Measurements from ENCODE around the gene ORC6.
"Not testable (repeated sequence)": the region's sequence is repeated elsewhere in the genome, so short reads cannot be mapped to it uniquely, and the experiment has no call there.

The ORC6 gene

GRCh38 chr16:46689365-46690280 lies at the start of gene ORC6:
Gene ORC6, plus strand, starts transcription at chr16:46689659. Its CDS starts 47 bp downstream, at chr16:46689706.
- DNase-seq (ENCODE audit: low spot score): peak; percentile 84

GRCh38 chr16:46648656-46649055 lies 40.8 kb upstream of the ORC6 start:
- no peak for DNase-seq (ENCODE audit: low spot score)

GRCh38 chr16:46649588-46650253 lies 39.7 kb upstream of the ORC6 start:
- DNase-seq (ENCODE audit: low spot score): no peak

- DNase-seq (ENCODE audit: low spot score): no peak
These were observed 39.2 kb upstream of the ORC6 start for GRCh38 chr16:46650254-46650623.

GRCh38 chr16:46651305-46651704 lies 38.2 kb upstream of the ORC6 start:
- DNase-seq (ENCODE audit: low spot score): no peak

DNA sequence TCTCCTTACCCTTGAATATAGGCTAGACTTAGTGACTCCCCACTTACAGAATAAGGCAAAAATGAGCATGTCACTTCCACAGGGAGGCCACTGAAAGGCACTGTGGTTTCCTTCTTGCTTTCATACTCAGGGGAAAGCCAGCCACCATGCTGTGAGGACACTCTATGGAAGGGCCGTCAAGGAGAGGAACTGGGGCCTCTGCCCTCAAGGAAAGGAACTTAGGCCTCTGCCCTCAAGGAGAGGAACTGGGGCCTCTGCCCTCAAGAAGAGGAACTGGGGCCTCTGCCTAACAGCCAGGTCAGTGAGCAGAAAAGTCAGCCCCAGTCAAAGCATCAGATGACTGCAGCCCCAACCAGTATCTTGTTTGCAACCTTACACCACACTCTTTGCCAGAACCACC lies 30.5 kb upstream of the ORC6 start:
- no peak for DNase-seq (ENCODE audit: low spot score)

- DNase-seq (ENCODE audit: low spot score): no peak
These were observed 27.3 kb upstream of the ORC6 start for GRCh38 chr16:46662123-46662522.

DNA sequence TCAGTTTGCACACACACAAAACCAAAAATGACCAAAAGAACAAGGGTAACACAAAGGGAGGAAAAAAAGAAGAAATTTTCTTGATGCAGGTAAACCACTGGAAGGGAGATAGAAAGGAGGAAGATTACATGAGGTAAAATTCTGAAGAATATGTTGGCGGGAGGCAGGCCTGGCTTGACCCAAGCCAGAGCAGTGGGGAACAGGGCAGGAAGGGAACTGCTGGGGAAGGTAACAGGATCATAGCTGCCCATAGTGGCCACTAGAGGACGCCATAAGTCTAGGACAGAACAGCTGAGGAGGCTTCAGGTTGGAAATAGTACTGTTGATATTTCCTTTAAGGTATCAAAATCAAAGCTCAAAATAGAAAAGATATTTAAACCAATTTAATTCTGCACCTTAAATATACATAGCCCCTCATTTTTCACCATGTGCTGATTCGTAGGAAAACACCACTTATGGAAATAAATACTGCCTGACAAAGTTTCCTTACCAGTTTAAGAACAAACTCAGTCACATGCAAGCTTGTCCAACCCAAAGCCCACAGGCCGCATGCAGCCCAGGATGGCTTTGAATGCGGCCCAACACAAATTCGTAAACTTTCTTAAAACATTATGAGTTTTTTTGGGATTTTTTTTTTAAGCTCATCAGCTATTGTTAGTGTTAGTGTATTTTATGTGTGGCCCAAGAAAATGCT lies 16.0 kb upstream of the ORC6 start:
- peak; percentile 47 for DNase-seq (ENCODE audit: low spot score)

DNA sequence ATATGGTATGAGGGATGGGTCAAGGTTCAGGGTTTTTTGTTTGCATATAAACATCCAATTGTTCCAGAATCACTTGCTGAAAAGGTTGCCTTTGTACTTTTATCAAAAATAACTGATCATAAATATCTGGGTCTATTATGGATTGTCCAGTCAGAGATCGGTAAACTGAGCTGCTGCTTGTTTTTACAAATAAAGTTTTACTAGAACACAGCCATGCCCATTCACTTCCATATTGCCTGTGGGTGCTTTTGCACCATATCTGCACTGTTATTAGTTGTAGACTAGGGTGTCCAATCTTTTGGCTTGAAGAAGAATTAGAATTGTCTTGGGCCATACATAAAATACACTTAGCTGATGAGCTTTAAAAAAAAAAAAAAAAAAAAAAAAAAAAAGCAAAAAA lies 11.5 kb upstream of the ORC6 start:
- DNase-seq (ENCODE audit: low spot score): not testable (repeated sequence)

DNA sequence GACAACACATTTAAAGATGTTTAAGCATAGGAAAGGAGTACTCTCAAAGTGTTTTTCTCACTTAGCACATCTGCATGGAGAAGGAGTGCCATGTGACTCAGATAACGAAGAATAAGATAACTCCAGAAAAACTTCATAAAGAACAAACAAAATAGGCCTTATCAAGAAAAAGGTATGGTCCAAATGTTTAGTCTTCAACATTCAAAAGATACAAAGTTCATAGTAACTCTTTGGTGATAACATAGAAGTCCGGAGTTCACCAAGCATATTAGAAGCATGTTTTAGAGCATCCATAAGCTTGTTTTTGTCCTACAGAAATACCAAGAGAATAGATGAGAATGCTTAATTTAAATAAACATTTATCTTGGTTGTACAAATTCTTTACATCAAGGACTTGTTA lies 7.6 kb upstream of the ORC6 start:
- DNase-seq (ENCODE audit: low spot score): not testable (repeated sequence)

- no peak for DNase-seq (ENCODE audit: low spot score)
These were observed 2.5 kb upstream of the ORC6 start for GRCh38 chr16:46686815-46687473.

GRCh38 chr16:46687486-46687885 lies 2.0 kb upstream of the ORC6 start:
- no peak for DNase-seq (ENCODE audit: low spot score)

- DNase-seq (ENCODE audit: low spot score): no peak
These were observed 1.3 kb upstream of the ORC6 start for GRCh38 chr16:46688101-46688653.

- DNase-seq (ENCODE audit: low spot score): peak; percentile 91
These were observed 650 bp upstream of the ORC6 start, which contains the start of gene VPS35 for GRCh38 chr16:46688654-46689364. Gene VPS35, minus strand, starts transcription at chr16:46689178. Its CDS starts 45 bp downstream, at chr16:46689133.

DNA sequence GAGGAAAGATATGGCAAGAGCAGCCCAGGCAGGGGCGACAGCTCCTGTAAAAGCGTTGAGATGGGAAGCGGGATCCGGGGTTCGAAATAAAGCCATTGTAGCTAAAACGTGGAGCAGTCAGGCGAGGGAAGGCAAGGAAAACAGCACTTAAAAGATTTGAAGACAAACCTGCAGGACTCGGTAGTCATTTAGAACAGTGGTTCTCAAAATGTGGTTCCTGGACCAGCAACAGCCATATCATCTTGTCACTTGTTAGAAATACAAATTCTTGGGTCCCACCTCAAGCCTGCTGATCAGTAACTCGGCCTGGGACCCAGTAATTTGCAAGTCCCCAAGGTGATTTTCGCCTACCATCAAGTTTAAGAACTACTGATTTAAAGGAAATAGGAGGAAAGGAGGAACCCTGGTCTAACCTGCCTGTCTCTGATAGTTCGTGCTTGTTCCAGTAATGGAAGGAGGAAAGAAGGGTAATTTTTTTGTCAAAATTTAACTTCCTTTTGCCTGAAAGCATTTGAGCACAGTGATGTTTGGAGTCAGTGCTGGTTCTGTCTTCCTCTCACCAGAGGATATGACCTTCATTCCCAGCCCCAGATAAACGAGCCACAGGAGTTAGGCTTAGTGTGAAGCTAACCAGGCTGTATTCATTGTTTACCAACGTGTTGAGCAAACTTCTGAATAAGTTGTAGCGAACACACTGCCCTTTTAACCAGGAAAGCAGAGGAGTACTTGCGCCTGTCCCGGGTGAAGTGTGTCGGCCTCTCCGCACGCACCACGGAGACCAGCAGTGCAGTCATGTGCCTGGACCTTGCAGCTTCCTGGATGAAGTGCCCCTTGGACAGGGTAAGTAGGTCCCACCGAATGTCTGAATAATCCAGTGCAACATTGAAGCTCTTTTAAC lies 1.1 kb downstream of the ORC6 start:
- peak; percentile 15 for DNase-seq (ENCODE audit: low spot score)

GRCh38 chr16:46691726-46692125 lies 2.3 kb downstream of the ORC6 start:
- no peak for DNase-seq (ENCODE audit: low spot score)

- DNase-seq (ENCODE audit: low spot score): no peak
These were observed 4.1 kb downstream of the ORC6 start for GRCh38 chr16:46693598-46693997.

DNA sequence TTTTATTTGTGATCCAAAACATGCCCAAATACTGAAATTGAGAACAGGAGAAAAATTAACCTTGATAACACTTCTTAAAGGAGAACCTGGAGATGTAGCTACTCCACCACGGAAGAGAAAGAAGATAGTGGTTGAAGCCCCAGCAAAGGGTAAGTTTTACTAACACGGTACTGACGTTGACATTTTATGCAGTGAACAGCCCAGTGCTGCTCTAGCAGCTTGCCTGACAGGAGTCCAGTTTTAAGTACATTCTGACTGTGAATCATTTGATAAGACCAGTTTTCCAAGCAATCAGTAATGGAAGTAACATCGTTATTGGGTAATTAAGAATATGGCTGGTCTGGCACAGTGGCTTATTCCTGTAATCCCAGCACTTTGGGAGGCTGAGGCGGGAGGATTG lies 6.5 kb downstream of the ORC6 start:
- DNase-seq (ENCODE audit: low spot score): no peak

- DNase-seq (ENCODE audit: low spot score): no peak
These were observed 7.5 kb downstream of the ORC6 start for GRCh38 chr16:46696957-46697356.

GRCh38 chr16:46700048-46700447 lies 10.6 kb downstream of the ORC6 start:
- no peak for DNase-seq (ENCODE audit: low spot score)

Measured in HuH-7 (cell line).